HepG2 (cell line): ENCODE results near the gene PPCS. TPM values are rescaled to one million over a fixed set of nuclear protein-coding genes. Genes with fewer than 3 reads are reported as not detected.

Experiments
- HDAC1 ChIP-seq: sonication (generic); formaldehyde crosslinking; IDR thresholded peaks from 2 replicates; pipeline ENCODE4 v1.5.1; 2020; ENCODE audit warnings: mild to moderate bottlenecking, missing genetic modification reagents
- HNF4G ChIP-seq, 2 experiments: sonication (generic) in 1 of 2; formaldehyde crosslinking in 1 of 2; IDR thresholded peaks; 2 replicates each; pipeline versions ENCODE4 v1.4.0 to v1.6.1; 2011 to 2020; ENCODE audit warnings: borderline replicate concordance in 2 of 2, low read depth in 2 of 2, mild to moderate bottlenecking in 2 of 2, low read length in 1 of 2, missing genetic modification reagents in 1 of 2, moderate library complexity in 1 of 2
- IRX3 ChIP-seq: sonication (generic); formaldehyde crosslinking; IDR thresholded peaks from 2 replicates; pipeline ENCODE4 v1.8.1; 2023; ENCODE audit warnings: mild to moderate bottlenecking, low read depth, missing genetic modification reagents, borderline replicate concordance
- MED1 ChIP-seq: sonication (generic); formaldehyde crosslinking; IDR thresholded peaks from 2 replicates; pipeline ENCODE4 v1.4.0; 2020; ENCODE audit warnings: missing genetic modification reagents
- NCOR1 ChIP-seq: fragments of 200-600 bp; sonication (generic); IDR thresholded peaks from 2 replicates; pipeline ENCODE4 v1.7.0; 2017; ENCODE audit warnings: antibody characterized with exemption, low read length, borderline replicate concordance
- POLR2G ChIP-seq: fragments of 200-400 bp; formaldehyde crosslinking; IDR thresholded peaks from 2 replicates; pipeline ENCODE4 v1.6.1; 2018; ENCODE audit warnings: mild to moderate bottlenecking, low read depth, low read length, moderate library complexity
- RBM22 ChIP-seq: fragments of 200-400 bp; formaldehyde crosslinking; optimal IDR thresholded peaks from 2 replicates; pipeline ENCODE3; 2017; ENCODE audit warnings: mild to moderate bottlenecking, low read length, moderate library complexity
- SP2 ChIP-seq: sonication (generic); formaldehyde crosslinking; IDR thresholded peaks from 2 replicates; pipeline ENCODE4 v1.5.1; 2020; ENCODE audit warnings: mild to moderate bottlenecking, missing genetic modification reagents
- SP4 ChIP-seq: sonication (generic); formaldehyde crosslinking; IDR thresholded peaks from 2 replicates; pipeline ENCODE4 v1.8.1; 2023; ENCODE audit warnings: mild to moderate bottlenecking, missing genetic modification reagents
- TBP ChIP-seq: sonication (generic); formaldehyde crosslinking; IDR thresholded peaks from 2 replicates; pipeline ENCODE4 v1.5.0; 2020; ENCODE audit warnings: missing genetic modification reagents
- YEATS4 ChIP-seq: sonication (generic); formaldehyde crosslinking; IDR thresholded peaks from 2 replicates; pipeline ENCODE4 v1.4.0; 2020; ENCODE audit warnings: missing genetic modification reagents, borderline replicate concordance
- ZBTB26 ChIP-seq: IDR thresholded peaks from 2 replicates; pipeline ENCODE4 v1.6.1; 2016; ENCODE audit warnings: missing compliant biosample characterization, missing genetic modification reagents, borderline replicate concordance
- ZNF225 ChIP-seq: sonication (generic); formaldehyde crosslinking; IDR thresholded peaks from 2 replicates; pipeline ENCODE4 v1.4.0; 2020; ENCODE audit warnings: mild to moderate bottlenecking, missing genetic modification reagents
- ZNF235 ChIP-seq: sonication (generic); formaldehyde crosslinking; IDR thresholded peaks from 2 replicates; pipeline ENCODE4 v1.8.1; 2023; ENCODE audit warnings: mild to moderate bottlenecking, missing genetic modification reagents, borderline replicate concordance
- ZNF546 ChIP-seq: sonication (generic); formaldehyde crosslinking; conservative IDR thresholded peaks from 2 replicates; pipeline ENCODE4 v1.8.1; 2023; ENCODE audit warnings: mild to moderate bottlenecking, missing genetic modification reagents
- ZNF646 ChIP-seq: sonication (generic); formaldehyde crosslinking; IDR thresholded peaks from 2 replicates; pipeline ENCODE4 v1.9.0; 2021; ENCODE audit warnings: mild to moderate bottlenecking, missing genetic modification reagents
- ZSCAN21 ChIP-seq: sonication (generic); formaldehyde crosslinking; IDR thresholded peaks from 2 replicates; pipeline ENCODE4 v1.8.0; 2022; ENCODE audit warnings: mild to moderate bottlenecking, missing genetic modification reagents, moderate library complexity, borderline replicate concordance
- polyA plus RNA-seq, 8 experiments: library from polyadenylated mRNA; depleted of rRNA in 3 of 8; stranded (reverse) in 7 of 8; unstranded in 1 of 8; fragments of >200 nt; fragmentation: Illumina TruSeq in 4 of 8; extraction: Trizol in 4 of 8; gene quantifications; 2 replicates each; pipeline versions ENCODE4 v1.2.1 to v1.2.3, GENCODE V29; 2011 to 2016; ENCODE audit warnings: low read depth in 4 of 8, missing spikeins in 1 of 8, mixed read lengths in 1 of 8; ENCODE audit not compliant: insufficient read depth in 1 of 8
- total RNA-seq, 5 experiments: library from RNA; depleted of rRNA; stranded (reverse); fragments of >200 nt; fragmentation: Illumina TruSeq; extraction: Trizol; gene quantifications; 2 replicates each; pipeline ENCODE4 v1.2.3, GENCODE V29; 2016; ENCODE audit warnings: low read depth in 1 of 5
- TF ChIP-seq, protein P1 (sequence below): sonication (generic); formaldehyde crosslinking; IDR thresholded peaks from 2 replicates; pipeline ENCODE4 v1.4.0; 2020; ENCODE audit warnings: missing genetic modification reagents, borderline replicate concordance

PPCS gene
- total and polyA plus RNA-seq, 2 of the 13 experiments (the other 11 are each of a cell fraction or from before 2014, with no cell fraction given), result 13.4 to 38.9 TPM

DNA sequence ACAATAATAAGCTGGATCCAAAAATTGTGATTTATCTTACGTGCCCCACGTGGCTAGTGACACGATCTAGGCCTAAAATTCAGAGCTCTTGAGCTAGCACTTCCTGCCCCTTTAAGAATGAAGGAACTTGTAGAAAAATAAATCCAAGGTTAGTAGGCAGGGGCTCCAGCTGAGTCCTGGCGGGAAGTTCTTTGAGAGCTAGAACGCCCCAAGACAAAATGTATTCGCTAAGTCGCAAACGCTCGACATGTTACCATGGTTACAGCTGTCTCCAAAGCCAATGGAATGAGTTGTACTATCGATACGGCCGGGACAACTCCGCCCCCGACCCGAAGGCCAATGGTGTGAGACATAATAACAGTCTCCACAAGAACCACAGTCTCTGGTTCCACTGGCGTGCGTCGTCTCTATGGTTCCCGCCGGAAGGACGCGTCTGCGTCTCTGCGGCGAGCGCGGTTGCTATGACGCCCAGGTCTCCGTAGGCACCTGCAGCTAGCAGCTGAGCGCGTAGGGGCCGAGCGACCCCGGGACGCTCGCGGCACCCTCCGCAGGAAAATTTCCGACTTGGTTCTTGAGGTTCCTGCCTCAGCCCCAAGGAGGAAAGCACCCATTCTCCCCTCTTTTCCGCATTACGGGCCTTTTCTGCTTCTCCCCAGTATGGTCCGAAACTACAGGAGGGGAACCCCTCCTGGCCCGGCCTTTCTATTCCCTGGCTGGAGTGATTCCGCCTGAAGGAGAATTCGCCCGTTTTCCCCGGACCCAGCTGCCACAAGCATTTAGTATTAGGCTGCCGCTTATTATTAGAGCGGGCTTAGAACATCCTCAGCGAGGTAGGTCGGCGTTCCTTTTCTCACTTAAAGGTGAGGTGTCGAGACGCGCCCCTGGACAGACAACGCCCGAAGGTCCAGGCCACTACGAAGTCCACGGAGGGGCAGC is 6.8 kb downstream of the PPCS start, which contains the start of gene CCDC30 (continued):
- TF ChIP-seq, protein P1, sequence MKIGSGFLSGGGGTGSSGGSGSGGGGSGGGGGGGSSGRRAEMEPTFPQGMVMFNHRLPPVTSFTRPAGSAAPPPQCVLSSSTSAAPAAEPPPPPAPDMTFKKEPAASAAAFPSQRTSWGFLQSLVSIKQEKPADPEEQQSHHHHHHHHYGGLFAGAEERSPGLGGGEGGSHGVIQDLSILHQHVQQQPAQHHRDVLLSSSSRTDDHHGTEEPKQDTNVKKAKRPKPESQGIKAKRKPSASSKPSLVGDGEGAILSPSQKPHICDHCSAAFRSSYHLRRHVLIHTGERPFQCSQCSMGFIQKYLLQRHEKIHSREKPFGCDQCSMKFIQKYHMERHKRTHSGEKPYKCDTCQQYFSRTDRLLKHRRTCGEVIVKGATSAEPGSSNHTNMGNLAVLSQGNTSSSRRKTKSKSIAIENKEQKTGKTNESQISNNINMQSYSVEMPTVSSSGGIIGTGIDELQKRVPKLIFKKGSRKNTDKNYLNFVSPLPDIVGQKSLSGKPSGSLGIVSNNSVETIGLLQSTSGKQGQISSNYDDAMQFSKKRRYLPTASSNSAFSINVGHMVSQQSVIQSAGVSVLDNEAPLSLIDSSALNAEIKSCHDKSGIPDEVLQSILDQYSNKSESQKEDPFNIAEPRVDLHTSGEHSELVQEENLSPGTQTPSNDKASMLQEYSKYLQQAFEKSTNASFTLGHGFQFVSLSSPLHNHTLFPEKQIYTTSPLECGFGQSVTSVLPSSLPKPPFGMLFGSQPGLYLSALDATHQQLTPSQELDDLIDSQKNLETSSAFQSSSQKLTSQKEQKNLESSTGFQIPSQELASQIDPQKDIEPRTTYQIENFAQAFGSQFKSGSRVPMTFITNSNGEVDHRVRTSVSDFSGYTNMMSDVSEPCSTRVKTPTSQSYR (CRISPR knock-in tag), result no peak
- TF ChIP-seq HDAC1 (CRISPR knock-in tag), result peak; percentile 84
- TF ChIP-seq HNF4G (IDR thresholded peaks at IDR 0.05; ENCODE audit: borderline replicate concordance, low read depth, low read length), result no peak
- no peak for TF ChIP-seq HNF4G (CRISPR knock-in tag; IDR thresholded peaks at IDR 0.05; ENCODE audit: borderline replicate concordance, low read depth)
- no peak for TF ChIP-seq NCOR1
- peak; percentile 88 for TF ChIP-seq SP4 (CRISPR knock-in tag)
- no peak for TF ChIP-seq TBP (CRISPR knock-in tag)
- TF ChIP-seq YEATS4 (CRISPR knock-in tag), result no peak
- TF ChIP-seq MED1 (CRISPR knock-in tag), result no peak
- no peak for TF ChIP-seq IRX3 (CRISPR knock-in tag)
- peak; percentile 48 for TF ChIP-seq SP2 (CRISPR knock-in tag)
- TF ChIP-seq ZNF546, result no peak
- TF ChIP-seq ZNF646 (CRISPR knock-in tag), result no peak
- TF ChIP-seq RBM22, result peak; percentile 98
- TF ChIP-seq ZNF225, result no peak
- no peak for TF ChIP-seq ZBTB26 (CRISPR knock-in tag)
- TF ChIP-seq ZNF235 (CRISPR knock-in tag), result no peak
- TF ChIP-seq POLR2G, result peak; percentile 45; the same call in 1 of the 2 replicates
- no peak for TF ChIP-seq ZSCAN21 (CRISPR knock-in tag)
